Measurements from ENCODE around the gene SF3A1.

SF3A1 gene

GRCh38 chr22:30315962-30316576 is 40.6 kb downstream of the SF3A1 start:
- no peak for TF ChIP-seq CTCF (IDR thresholded peaks at IDR 0.05)

- TF ChIP-seq CTCF (IDR thresholded peaks at IDR 0.05) = no peak
Measured at GRCh38 chr22:30314915-30315314, 41.8 kb downstream of the SF3A1 start.

GRCh38 chr22:30313527-30314363 is 42.9 kb downstream of the SF3A1 start:
- TF ChIP-seq CTCF (IDR thresholded peaks at IDR 0.05) = no peak

- TF ChIP-seq CTCF (IDR thresholded peaks at IDR 0.05) = no peak
Measured at GRCh38 chr22:30312053-30312452, 44.6 kb downstream of the SF3A1 start.

GRCh38 chr22:30310881-30311771 is 45.6 kb downstream of the SF3A1 start:
- TF ChIP-seq CTCF (IDR thresholded peaks at IDR 0.05) = no peak

- no peak for TF ChIP-seq CTCF (IDR thresholded peaks at IDR 0.05)
Measured at GRCh38 chr22:30309951-30310741, 46.5 kb downstream of the SF3A1 start.

All from LNCAP (cell line).